ENCODE measurements around the gene HLA-DRB5.
A peak's percentile ranks its signal among the peaks of the same experiment; 100 is the strongest.
"Not testable (repeated sequence)": the region's sequence is repeated elsewhere in the genome, so short reads cannot be mapped to it uniquely, and the experiment has no call there.

The HLA-DRB5 gene

GRCh38 chr6:32517654-32518445 is 12.2 kb downstream of the HLA-DRB5 start:
- Histone ChIP-seq H3K4me1 (ENCODE audit: control insufficient read depth in 5 of 5, insufficient read depth in 5 of 5, low read length in 5 of 5) (peaks cover 0 to 8% (median 0%) of the 10 kb centered on the region in 5 donors), H3K27ac (ENCODE audit: low read depth, low read length) (no peak overlapping the region), H3K9me3 (ENCODE audit: control insufficient read depth in 5 of 5, low read length in 5 of 5) (no peaks in the 10 kb centered on the region), H3K4me3 (ENCODE audit: low read depth in 1 of 5, low read length in 5 of 5) (no peak overlapping the region), H3K36me3 (ENCODE audit: control insufficient read depth in 5 of 5, insufficient read depth in 5 of 5, low read length in 5 of 5) (peaks cover 0 to 5% (median 0%) of the 10 kb centered on the region in 5 donors), H3K9ac (ENCODE audit: low read length in 5 of 5) (no peak overlapping the region), H3K27me3 (ENCODE audit: control insufficient read depth in 5 of 5, insufficient read depth in 4 of 5, low read length in 5 of 5) (peaks cover 0 to 4% (median 0%) of the 10 kb centered on the region in 5 donors)

GRCh38 chr6:32501016-32501415 is 29.1 kb downstream of the HLA-DRB5 start:
- no peak overlapping the region for H3K9ac ChIP-seq (ENCODE audit: low read length in 5 of 5)
- H3K4me1 ChIP-seq (ENCODE audit: control insufficient read depth in 5 of 5, insufficient read depth in 5 of 5, low read length in 5 of 5): no peaks in the 10 kb centered on the region
- H3K27ac ChIP-seq (ENCODE audit: low read depth, low read length): no peak overlapping the region
- H3K36me3 ChIP-seq (ENCODE audit: control insufficient read depth in 5 of 5, insufficient read depth in 5 of 5, low read length in 5 of 5): no peaks in the 10 kb centered on the region
- H3K4me3 ChIP-seq (ENCODE audit: low read depth in 1 of 5, low read length in 5 of 5): no peak overlapping the region
- no peaks in the 10 kb centered on the region for H3K27me3 ChIP-seq (ENCODE audit: control insufficient read depth in 5 of 5, insufficient read depth in 4 of 5, low read length in 5 of 5)
- H3K9me3 ChIP-seq (ENCODE audit: control insufficient read depth in 5 of 5, low read length in 5 of 5): no peaks in the 10 kb centered on the region

- H3K4me3 ChIP-seq (ENCODE audit: low read depth in 1 of 5, low read length in 5 of 5): no peak overlapping the region
- H3K4me1 ChIP-seq (ENCODE audit: control insufficient read depth in 5 of 5, insufficient read depth in 5 of 5, low read length in 5 of 5): no peaks in the 10 kb centered on the region
- H3K36me3 ChIP-seq (ENCODE audit: control insufficient read depth in 5 of 5, insufficient read depth in 5 of 5, low read length in 5 of 5): no peaks in the 10 kb centered on the region
- no peak overlapping the region for H3K9ac ChIP-seq (ENCODE audit: low read length in 5 of 5)
- H3K27ac ChIP-seq (ENCODE audit: low read depth, low read length): no peak overlapping the region
- H3K9me3 ChIP-seq (ENCODE audit: control insufficient read depth in 5 of 5, low read length in 5 of 5): no peaks in the 10 kb centered on the region
- H3K27me3 ChIP-seq (ENCODE audit: control insufficient read depth in 5 of 5, insufficient read depth in 4 of 5, low read length in 5 of 5): no peaks in the 10 kb centered on the region
Observed at GRCh38 chr6:32492351-32492750, 37.7 kb downstream of the HLA-DRB5 start.

- Histone ChIP-seq H3K27ac (ENCODE audit: low read depth, low read length) (no peak overlapping the region), H3K27me3 (ENCODE audit: control insufficient read depth in 5 of 5, insufficient read depth in 4 of 5, low read length in 5 of 5) (no peaks in the 10 kb centered on the region), H3K36me3 (ENCODE audit: control insufficient read depth in 5 of 5, insufficient read depth in 5 of 5, low read length in 5 of 5) (no peaks in the 10 kb centered on the region), H3K4me3 (ENCODE audit: low read depth in 1 of 5, low read length in 5 of 5) (no peak overlapping the region), H3K9me3 (ENCODE audit: control insufficient read depth in 5 of 5, low read length in 5 of 5) (no peaks in the 10 kb centered on the region), H3K9ac (ENCODE audit: low read length in 5 of 5) (no peak overlapping the region), H3K4me1 (ENCODE audit: control insufficient read depth in 5 of 5, insufficient read depth in 5 of 5, low read length in 5 of 5) (no peaks in the 10 kb centered on the region)
Observed at GRCh38 chr6:32491700-32492099, 38.4 kb downstream of the HLA-DRB5 start.

GRCh38 chr6:32488083-32488482 is 42.0 kb downstream of the HLA-DRB5 start:
- H3K27me3 ChIP-seq (ENCODE audit: control insufficient read depth in 5 of 5, insufficient read depth in 4 of 5, low read length in 5 of 5): peaks cover 0 to 2% (median 0%) of the 10 kb centered on the region in 5 donors
- no peak overlapping the region for H3K27ac ChIP-seq (ENCODE audit: low read depth, low read length)
- no peak overlapping the region for H3K9ac ChIP-seq (ENCODE audit: low read length in 5 of 5)
- H3K9me3 ChIP-seq (ENCODE audit: control insufficient read depth in 5 of 5, low read length in 5 of 5): no peaks in the 10 kb centered on the region
- H3K4me1 ChIP-seq (ENCODE audit: control insufficient read depth in 5 of 5, insufficient read depth in 5 of 5, low read length in 5 of 5): no peaks in the 10 kb centered on the region
- no peak overlapping the region for H3K4me3 ChIP-seq (ENCODE audit: low read depth in 1 of 5, low read length in 5 of 5)
- no peaks in the 10 kb centered on the region for H3K36me3 ChIP-seq (ENCODE audit: control insufficient read depth in 5 of 5, insufficient read depth in 5 of 5, low read length in 5 of 5)

GRCh38 chr6:32484614-32484998 is 45.5 kb downstream of the HLA-DRB5 start:
- no peak overlapping the region for H3K9ac ChIP-seq (ENCODE audit: low read length in 5 of 5)
- no peaks in the 10 kb centered on the region for H3K9me3 ChIP-seq (ENCODE audit: control insufficient read depth in 5 of 5, low read length in 5 of 5)
- H3K27ac ChIP-seq (ENCODE audit: low read depth, low read length): no peak overlapping the region
- no peaks in the 10 kb centered on the region for H3K36me3 ChIP-seq (ENCODE audit: control insufficient read depth in 5 of 5, insufficient read depth in 5 of 5, low read length in 5 of 5)
- H3K4me1 ChIP-seq (ENCODE audit: control insufficient read depth in 5 of 5, insufficient read depth in 5 of 5, low read length in 5 of 5): no peaks in the 10 kb centered on the region
- no peak overlapping the region for H3K4me3 ChIP-seq (ENCODE audit: low read depth in 1 of 5, low read length in 5 of 5)
- H3K27me3 ChIP-seq (ENCODE audit: control insufficient read depth in 5 of 5, insufficient read depth in 4 of 5, low read length in 5 of 5): peaks cover 0 to 2% (median 0%) of the 10 kb centered on the region in 5 donors

- Histone ChIP-seq H3K36me3 (ENCODE audit: control insufficient read depth in 5 of 5, insufficient read depth in 5 of 5, low read length in 5 of 5) (no peaks in the 10 kb centered on the region), H3K27me3 (ENCODE audit: control insufficient read depth in 5 of 5, insufficient read depth in 4 of 5, low read length in 5 of 5) (peaks cover 0 to 2% (median 0%) of the 10 kb centered on the region in 5 donors), H3K9me3 (ENCODE audit: control insufficient read depth in 5 of 5, low read length in 5 of 5) (peaks cover 0 to 2% (median 0%) of the 10 kb centered on the region in 5 donors), H3K27ac (ENCODE audit: low read depth, low read length) (no peak overlapping the region), H3K4me3 (ENCODE audit: low read depth in 1 of 5, low read length in 5 of 5) (no peak overlapping the region), H3K4me1 (ENCODE audit: control insufficient read depth in 5 of 5, insufficient read depth in 5 of 5, low read length in 5 of 5) (no peaks in the 10 kb centered on the region), H3K9ac (ENCODE audit: low read length in 5 of 5) (no peak overlapping the region)
Observed at GRCh38 chr6:32483968-32484613, 46.0 kb downstream of the HLA-DRB5 start.

GRCh38 chr6:32475392-32476206 is 54.5 kb downstream of the HLA-DRB5 start:
- H3K9me3 ChIP-seq (ENCODE audit: control insufficient read depth in 5 of 5, low read length in 5 of 5): peaks cover 0 to 10% (median 4%) of the 10 kb centered on the region in 5 donors
- no peak overlapping the region for H3K4me3 ChIP-seq (ENCODE audit: low read depth in 1 of 5, low read length in 5 of 5)
- no peak overlapping the region for H3K27ac ChIP-seq (ENCODE audit: low read depth, low read length)
- H3K9ac ChIP-seq (ENCODE audit: low read length in 5 of 5): no peak overlapping the region
- H3K4me1 ChIP-seq (ENCODE audit: control insufficient read depth in 5 of 5, insufficient read depth in 5 of 5, low read length in 5 of 5): peaks cover 0 to 7% (median 0%) of the 10 kb centered on the region in 5 donors
- H3K36me3 ChIP-seq (ENCODE audit: control insufficient read depth in 5 of 5, insufficient read depth in 5 of 5, low read length in 5 of 5): no peaks in the 10 kb centered on the region
- peaks cover 0 to 3% (median 0%) of the 10 kb centered on the region in 5 donors for H3K27me3 ChIP-seq (ENCODE audit: control insufficient read depth in 5 of 5, insufficient read depth in 4 of 5, low read length in 5 of 5)

GRCh38 chr6:32473376-32474348 is 56.4 kb downstream of the HLA-DRB5 start:
- peak overlapping the region; percentile 26 for H3K27ac ChIP-seq (ENCODE audit: low read depth, low read length)
- H3K9me3 ChIP-seq (ENCODE audit: control insufficient read depth in 5 of 5, low read length in 5 of 5); H3K4me1 ChIP-seq (ENCODE audit: control insufficient read depth in 5 of 5, insufficient read depth in 5 of 5, low read length in 5 of 5); H3K27me3 ChIP-seq (ENCODE audit: control insufficient read depth in 5 of 5, insufficient read depth in 4 of 5, low read length in 5 of 5); H3K9ac ChIP-seq (ENCODE audit: low read length in 5 of 5); H3K36me3 ChIP-seq (ENCODE audit: control insufficient read depth in 5 of 5, insufficient read depth in 5 of 5, low read length in 5 of 5): not testable (repeated sequence)
- H3K4me3 ChIP-seq (ENCODE audit: low read depth in 1 of 5, low read length in 5 of 5): peak overlapping the region in 2 of 5 donors; percentile 28 to 40

Measured in subcutaneous abdominal adipose tissue (tissue), 5 donors.